ENCODE measurements around the gene GCHFR. TPM values are rescaled to one million over a fixed set of nuclear protein-coding genes. Genes with fewer than 3 reads are reported as not detected.
A peak's percentile ranks its signal among the peaks of the same experiment; 100 is the strongest.

Gene GCHFR
- total and polyA plus RNA-seq, 2 of the 4 experiments (the other 2 are of a cell fraction) = 2.3 to 6.5 TPM

DNA sequence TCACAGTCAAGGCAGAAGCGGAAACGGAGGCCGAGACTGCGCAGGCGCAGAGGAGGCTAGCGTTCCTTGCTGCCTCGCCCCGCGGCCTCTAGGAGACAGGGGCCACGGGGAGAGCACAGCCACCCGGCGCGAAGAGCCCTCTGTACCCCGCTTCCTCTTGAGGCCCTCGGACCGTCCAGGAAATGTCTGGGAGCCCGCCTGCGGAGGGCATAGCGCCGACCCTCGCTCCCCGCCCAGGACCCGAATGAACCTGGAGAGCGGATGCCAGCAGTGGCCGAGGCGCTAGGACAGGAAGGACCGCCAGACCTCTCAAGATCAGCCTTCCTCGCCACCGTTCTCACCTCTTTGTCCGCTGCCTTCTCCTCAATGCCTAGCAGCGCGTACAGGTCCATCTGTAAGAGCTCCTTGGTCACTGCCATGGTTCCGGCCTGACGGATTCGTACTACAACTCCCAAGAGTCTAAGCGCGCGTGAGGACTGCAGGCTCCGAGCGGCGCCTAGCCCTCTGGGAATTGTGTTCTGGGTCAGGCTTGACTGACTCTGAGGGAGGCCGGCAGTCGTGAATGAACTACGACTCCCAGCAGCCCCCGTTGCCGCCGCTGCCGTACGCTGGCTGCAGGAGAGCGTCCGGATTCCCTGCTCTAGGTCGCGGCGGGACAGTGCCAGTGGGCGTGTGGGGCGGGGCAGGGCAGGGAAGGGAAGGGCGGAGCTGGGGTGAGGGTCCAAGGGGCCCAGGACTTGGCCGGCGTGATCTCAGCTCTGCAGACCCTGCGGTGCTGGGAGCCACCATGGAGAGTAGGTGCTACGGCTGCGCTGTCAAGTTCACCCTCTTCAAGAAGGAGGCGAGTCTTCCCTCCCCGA is 43.4 kb downstream of the GCHFR start, which contains the start of the genes DNAJC17 and ZFYVE19:
Gene DNAJC17, minus strand, starts transcription at position 446 of the 860 bp plus-strand sequence. Its CDS starts 27 bp downstream, at position 419.
Gene ZFYVE19, plus strand, starts transcription at position 62 of the 860 bp plus-strand sequence. Its CDS starts 501 bp downstream, at position 563.
- Histone ChIP-seq H4K20me1 (ENCODE audit: insufficient read depth, low read length) (no peaks in the 10 kb centered on the region), H3K4me3 (ENCODE audit: insufficient read depth, low read depth, low read length) (peak within 1 kb of the TSS; percentile 82), H2AK5ac (ENCODE audit: low read depth, low read length) (peak within 1 kb of the TSS; percentile 96), H3K14ac (replicated peaks; ENCODE audit: low read depth, low read length) (peak within 1 kb of the TSS; percentile 97), H3K36me3 (ENCODE audit: control insufficient read depth, insufficient read depth, low read length) (peaks cover 8% of the 10 kb centered on the region; the same call in 1 of the 2 replicates), H2AFZ (replicated peaks; ENCODE audit: low read length, poor library complexity) (peak within 1 kb of the TSS; percentile 97), H2BK120ac (ENCODE audit: low read depth, low read length) (peak within 1 kb of the TSS; percentile 82), H3K23ac (ENCODE audit: low read depth, low read length) (peak within 1 kb of the TSS; percentile 97), H3K18ac (ENCODE audit: low read depth, low read length) (peak within 1 kb of the TSS; percentile 91), H3K27me3 (ENCODE audit: control insufficient read depth, insufficient read depth, low read length) (no peaks in the 10 kb centered on the region), H3K4me1 (ENCODE audit: control insufficient read depth, insufficient read depth, low read length) (peaks cover 6% of the 10 kb centered on the region), H3K4ac (ENCODE audit: low read depth, low read length) (peak within 1 kb of the TSS; percentile 98), H3K56ac (ENCODE audit: extremely low read depth, insufficient read depth, low read length) (peak within 1 kb of the TSS; percentile 91), H4K8ac (ENCODE audit: low read depth in 2 of 2, low read length in 2 of 2) (peak within 1 kb of the TSS; percentile 98 to 100), H3K27ac (ENCODE audit: insufficient read depth, low read length) (peak within 1 kb of the TSS; percentile 88), H3K79me1 (ENCODE audit: low read depth in 1 of 2, low read length in 2 of 2) (peaks cover 33 to 56% of the 10 kb centered on the region in 2 experiments), H4K91ac (ENCODE audit: insufficient read depth, low read depth, low read length) (peak within 1 kb of the TSS; percentile 99), H2BK15ac (ENCODE audit: low read depth, low read length) (peak within 1 kb of the TSS; percentile 92; the same call in 1 of the 3 replicates), H2BK20ac (ENCODE audit: low read depth, low read length) (0 out of 2 replicates have a peak within 1 kb of the TSS, but pooled peaks have one; percentile 8), H3K9me1 (ENCODE audit: insufficient read depth, low read length) (peaks cover 3% of the 10 kb centered on the region; the same call in 1 of the 2 replicates), H3K9ac (ENCODE audit: low read depth, low read length) (peak within 1 kb of the TSS; percentile 95), H3K9me3 (ENCODE audit: control insufficient read depth, insufficient read depth, low read length) (no peaks in the 10 kb centered on the region), H2BK5ac (ENCODE audit: low read depth, low read length, poor library complexity, severe bottlenecking) (peak within 1 kb of the TSS; percentile 91), H3K4me2 (ENCODE audit: low read depth, low read length) (peak within 1 kb of the TSS; percentile 94), H2AK9ac (replicated peaks; ENCODE audit: low read depth, low read length, poor library complexity) (peak within 1 kb of the TSS; percentile 90), H4K5ac (ENCODE audit: low read depth, low read length) (peak within 1 kb of the TSS; percentile 97)
- no TSS peak for BruUV-seq (replicated peaks)
- ChIA-PET POLR2A (ENCODE audit: unreplicated experiment) (interaction anchor here (0.5 to 0.6 kb wide), 2 partner anchors 128 to 129 kb away, joined by 3 to 6 read pairs; no protein-coding TSS in a partner anchor), CTCF (no interaction called here)
- 1% methylated on average over 38 of the region's 64 CpGs; no CpG with 5 or more reads in 1 of the 2 experiments for WGBS, 2 experiments (ENCODE audit: extremely low coverage in 2 of 2, insufficient read length in 1 of 2)
- ATAC-seq (ENCODE audit: low read depth) (peak; percentile 98), DNase-seq (peak; percentile 97)
- in situ Hi-C loops (cut with MboI; ENCODE audit: low sequenced_read_pairs) (no loop called here), dilution Hi-C loops (cut with HindIII; ENCODE audit: low sequenced_read_pairs, unreplicated experiment) (no loop called here), intact Hi-C loops (cut with micrococcal nuclease) (loop anchor here (1.0 kb wide), 1 partner anchor 37 kb away; the partner anchor contains the start of gene SPINT1)
- TF ChIP-seq RAD21 (IDR thresholded peaks at IDR 0.05; ENCODE audit: low read length) = no peak
- TF ChIP-seq MAZ (IDR thresholded peaks at IDR 0.05; ENCODE audit: borderline replicate concordance, low read depth, low read length) = peak; percentile 33; the same call in 1 of the 2 replicates
- no peak for TF ChIP-seq MAFK (IDR thresholded peaks at IDR 0.05; ENCODE audit: low read depth, low read length)
- TF ChIP-seq CHD1 (IDR thresholded peaks at IDR 0.05; ENCODE audit: low read depth, low read length) = no peak
- no peak for TF ChIP-seq SMC3 (IDR thresholded peaks at IDR 0.05; ENCODE audit: low read depth, low read length)
- TF ChIP-seq FOS (IDR thresholded peaks at IDR 0.05; ENCODE audit: low read depth, low read length) = no peak
- TF ChIP-seq CEBPB (IDR thresholded peaks at IDR 0.05; ENCODE audit: low read depth, low read length) = no peak
- peak; percentile 29; the same call in 1 of the 2 replicates for TF ChIP-seq MXI1 (IDR thresholded peaks at IDR 0.05; ENCODE audit: borderline replicate concordance, low read depth, low read length)
- TF ChIP-seq RCOR1 (IDR thresholded peaks at IDR 0.05; ENCODE audit: insufficient replicate concordance, low read length) = no peak
- TF ChIP-seq POLR2A (IDR thresholded peaks at IDR 0.05; ENCODE audit: low read depth, low read length) = peak; percentile 49; the same call in 1 of the 2 replicates
- TF ChIP-seq RFX5 (IDR thresholded peaks at IDR 0.05; ENCODE audit: low read depth, low read length) = no peak
- TF ChIP-seq, protein P1, sequence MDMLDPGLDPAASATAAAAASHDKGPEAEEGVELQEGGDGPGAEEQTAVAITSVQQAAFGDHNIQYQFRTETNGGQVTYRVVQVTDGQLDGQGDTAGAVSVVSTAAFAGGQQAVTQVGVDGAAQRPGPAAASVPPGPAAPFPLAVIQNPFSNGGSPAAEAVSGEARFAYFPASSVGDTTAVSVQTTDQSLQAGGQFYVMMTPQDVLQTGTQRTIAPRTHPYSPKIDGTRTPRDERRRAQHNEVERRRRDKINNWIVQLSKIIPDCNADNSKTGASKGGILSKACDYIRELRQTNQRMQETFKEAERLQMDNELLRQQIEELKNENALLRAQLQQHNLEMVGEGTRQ (IDR thresholded peaks at IDR 0.05; ENCODE audit: low read depth, low read length) = peak; percentile 27; the same call in 1 of the 2 replicates

Measured in IMR-90 (cell line).